CD4-positive, alpha-beta T cell (primary cell): Measurements from ENCODE around the gene TAS2R42. TPM values are rescaled to one million over a fixed set of nuclear protein-coding genes. Genes with fewer than 3 reads are reported as not detected.

Experiments used
- ATAC-seq: fragments of 200-7000 bp; cut with Tn5 transposase; one replicate; pipeline ENCODE4 v1.10.0; 2022; ENCODE audit warnings: mild to moderate bottlenecking; ENCODE audit not compliant: poor library complexity
- CTCF ChIA-PET: fragments of 350-600 bp; sonication (Branson Sonifier 250); formaldehyde crosslinking; loops from one replicate; lab custom pipeline; 2021; ENCODE audit warnings: antibody characterized with exemption, inconsistent platforms; lab: Charles Lee
- POLR2A ChIA-PET: fragments of 350-600 bp; sonication (Branson Sonifier 250); formaldehyde crosslinking; loops from one replicate; lab custom pipeline; 2021; ENCODE audit warnings: antibody characterized with exemption, inconsistent platforms; lab: Charles Lee
- DNase-seq, 14 experiments: peaks; one replicate each; pipeline ENCODE4 v3.0.0-alpha.2; 2013 to 2020; ENCODE audit warnings: mixed read lengths in 2 of 14
- H3K27ac ChIP-seq, 2 donors: one replicate each; pipeline versions ENCODE4 v1.5.1 to v1.7.0; 2013; ENCODE audit warnings: low read length in 2 of 2, low read depth in 1 of 2, mild to moderate bottlenecking in 1 of 2
- H3K27me3 ChIP-seq, 2 experiments: 1 replicate in 1 of 2; 2 replicates in 1 of 2; pipeline versions ENCODE4 v1.6.1 to v1.7.0; 2013; ENCODE audit warnings: low read length in 2 of 2, control low read depth in 1 of 2, mild to moderate bottlenecking in 1 of 2, moderate library complexity in 1 of 2; ENCODE audit not compliant: insufficient read depth in 2 of 2, control insufficient read depth in 1 of 2
- H3K36me3 ChIP-seq: one replicate; pipeline ENCODE4 v1.6.1; 2013; ENCODE audit warnings: low read length, control low read depth; ENCODE audit not compliant: insufficient read depth
- H3K4me1 ChIP-seq: one replicate; pipeline ENCODE4 v1.6.1; 2013; ENCODE audit warnings: low read length, control low read depth; ENCODE audit not compliant: insufficient read depth
- H3K4me3 ChIP-seq: one replicate; pipeline ENCODE4 v1.5.1; 2013; ENCODE audit warnings: mild to moderate bottlenecking, low read length, moderate library complexity
- H3K9me3 ChIP-seq, 2 experiments: 1 replicate in 1 of 2; 2 replicates in 1 of 2; pipeline versions ENCODE4 v1.6.1 to v1.7.0; 2013; ENCODE audit warnings: low read length in 2 of 2, mild to moderate bottlenecking in 2 of 2, control low read depth in 1 of 2, moderate library complexity in 1 of 2; ENCODE audit not compliant: control insufficient read depth in 1 of 2, insufficient read depth in 1 of 2
- H3K27ac Mint-ChIP-seq: one replicate; pipeline ENCODE4 v1.8.0; 2020; ENCODE audit warnings: mixed read lengths
- H3K27me3 Mint-ChIP-seq: one replicate; pipeline ENCODE4 v1.8.0; 2021; ENCODE audit warnings: mixed read lengths
- H3K36me3 Mint-ChIP-seq: one replicate; pipeline ENCODE4 v1.8.0; 2021; ENCODE audit warnings: low read depth, mixed read lengths
- H3K4me1 Mint-ChIP-seq: one replicate; pipeline ENCODE4 v1.8.0; 2021; ENCODE audit warnings: low read depth, mixed read lengths
- H3K4me3 Mint-ChIP-seq: one replicate; pipeline ENCODE4 v1.8.0; 2020; ENCODE audit warnings: mild to moderate bottlenecking, mixed read lengths
- H3K9me3 Mint-ChIP-seq: one replicate; pipeline ENCODE4 v1.8.0; 2020; ENCODE audit warnings: mixed read lengths
- intact Hi-C, 2 experiments: fragments of 100-400 bp; cut with DNase I in 1 of 2; cut with micrococcal nuclease in 1 of 2; formaldehyde crosslinking; loops; one replicate each; pipeline versions ENCODE4 v1.15.1 to v1.9.0; 2023 to 2025; cut with DNase I, micrococcal nuclease
- total RNA-seq, 174 experiments: library from RNA in 2 of 174; stranded (reverse) in 2 of 174; gene quantifications; one replicate each; pipeline ENCODE4 v1.2.3 and lab custom pipeline; 2021 to 2026
- TF ChIP-seq, protein P1 (sequence below): fragments of 200-600 bp; IDR thresholded peaks from one replicate; pipeline ENCODE4 v1.8.0; 2022; ENCODE audit warnings: antibody characterized with exemption, mild to moderate bottlenecking

Gene TAS2R42
- total RNA-seq, 2 experiments from 2014 or later: not detected

DNA sequence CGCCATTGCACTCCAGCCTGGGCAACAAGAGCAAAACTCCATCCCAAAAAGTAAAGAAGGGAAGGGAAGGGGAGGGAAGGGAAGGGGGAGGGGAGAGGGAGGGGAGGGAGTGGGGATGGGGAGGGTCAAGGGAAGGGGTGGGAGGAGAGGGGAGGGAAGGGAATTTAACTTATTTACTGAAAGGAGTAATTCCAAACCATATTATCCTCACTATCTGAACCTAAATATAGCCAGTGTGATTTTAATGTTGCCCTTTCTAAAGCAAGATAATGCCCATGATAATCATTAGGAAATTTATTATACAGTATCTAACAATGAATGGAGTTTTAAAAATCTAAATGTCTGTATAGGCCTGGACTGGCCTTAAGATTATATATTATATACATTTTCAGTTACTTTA, 8.5 kb downstream of the TAS2R42 start:
- POLR2A ChIA-PET: no interaction called here
- Histone ChIP-seq H3K27me3 (no peaks in the 10 kb centered on the region), H3K27ac (no peak overlapping the region), H3K9me3 (no peaks in the 10 kb centered on the region), H3K36me3 (no peaks in the 10 kb centered on the region), H3K4me3 (no peak overlapping the region), H3K4me1 (no peaks in the 10 kb centered on the region)
- Mint-ChIP-seq H3K27ac (no peak overlapping the region), H3K9me3 (no peaks in the 10 kb centered on the region), H3K36me3 (peaks cover 29% of the 10 kb centered on the region), H3K4me3 (no peak overlapping the region), H3K27me3 (no peaks in the 10 kb centered on the region), H3K4me1 (peaks cover 18% of the 10 kb centered on the region)
- DNase-seq (no peak), ATAC-seq (no peak)
- TF ChIP-seq, protein P1, sequence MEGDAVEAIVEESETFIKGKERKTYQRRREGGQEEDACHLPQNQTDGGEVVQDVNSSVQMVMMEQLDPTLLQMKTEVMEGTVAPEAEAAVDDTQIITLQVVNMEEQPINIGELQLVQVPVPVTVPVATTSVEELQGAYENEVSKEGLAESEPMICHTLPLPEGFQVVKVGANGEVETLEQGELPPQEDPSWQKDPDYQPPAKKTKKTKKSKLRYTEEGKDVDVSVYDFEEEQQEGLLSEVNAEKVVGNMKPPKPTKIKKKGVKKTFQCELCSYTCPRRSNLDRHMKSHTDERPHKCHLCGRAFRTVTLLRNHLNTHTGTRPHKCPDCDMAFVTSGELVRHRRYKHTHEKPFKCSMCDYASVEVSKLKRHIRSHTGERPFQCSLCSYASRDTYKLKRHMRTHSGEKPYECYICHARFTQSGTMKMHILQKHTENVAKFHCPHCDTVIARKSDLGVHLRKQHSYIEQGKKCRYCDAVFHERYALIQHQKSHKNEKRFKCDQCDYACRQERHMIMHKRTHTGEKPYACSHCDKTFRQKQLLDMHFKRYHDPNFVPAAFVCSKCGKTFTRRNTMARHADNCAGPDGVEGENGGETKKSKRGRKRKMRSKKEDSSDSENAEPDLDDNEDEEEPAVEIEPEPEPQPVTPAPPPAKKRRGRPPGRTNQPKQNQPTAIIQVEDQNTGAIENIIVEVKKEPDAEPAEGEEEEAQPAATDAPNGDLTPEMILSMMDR: no peak
- intact Hi-C loops: loop anchor here in 1 of 2 experiments (5.0 to 10.0 kb wide), 2 partner anchors 816 to 1827 kb away; partner anchors contain the start of gene HEBP1
- CTCF ChIA-PET: no interaction called here

DNA sequence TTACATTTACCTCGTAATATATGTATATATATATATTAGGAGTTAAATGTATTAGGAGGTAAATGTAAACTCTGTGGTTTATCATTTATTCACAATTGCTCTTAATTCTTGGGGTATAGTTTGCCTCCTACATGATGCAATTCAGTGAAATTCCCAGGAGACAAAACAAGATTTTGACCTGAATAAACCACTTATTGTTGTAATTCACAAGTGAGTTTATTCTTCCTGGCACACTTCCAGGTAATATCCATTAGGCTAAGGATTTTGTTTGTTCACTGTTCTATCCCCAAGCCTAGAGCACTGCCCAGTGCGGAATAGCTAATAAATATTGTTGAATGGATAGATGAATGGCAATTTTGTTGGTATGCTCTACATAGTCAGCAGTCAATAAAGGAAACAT, 12.7 kb downstream of the TAS2R42 start:
- ChIA-PET CTCF (no interaction called here), POLR2A (no interaction called here)
- Mint-ChIP-seq H3K4me3 (no peak overlapping the region), H3K27me3 (no peaks in the 10 kb centered on the region), H3K4me1 (peaks cover 57% of the 10 kb centered on the region), H3K36me3 (peaks cover 63% of the 10 kb centered on the region), H3K9me3 (no peaks in the 10 kb centered on the region), H3K27ac (no peak overlapping the region)
- H3K9me3 ChIP-seq: no peaks in the 10 kb centered on the region
- DNase-seq: no peak
- intact Hi-C loops: loop anchor here (5.0 to 10.0 kb wide), 4 partner anchors 217 to 1831 kb away; partner anchors contain the start of genes GABARAPL1 (in 1 of the 2) and HEBP1 (in 1 of the 2)
- H3K27me3 ChIP-seq: no peaks in the 10 kb centered on the region
- H3K4me1 ChIP-seq: peaks cover 17% of the 10 kb centered on the region
- H3K4me3 ChIP-seq: no peak overlapping the region
- no peak overlapping the region for H3K27ac ChIP-seq
- ATAC-seq: no peak
- TF ChIP-seq, protein P1: no peak
- peaks cover 3% of the 10 kb centered on the region for H3K36me3 ChIP-seq

DNA sequence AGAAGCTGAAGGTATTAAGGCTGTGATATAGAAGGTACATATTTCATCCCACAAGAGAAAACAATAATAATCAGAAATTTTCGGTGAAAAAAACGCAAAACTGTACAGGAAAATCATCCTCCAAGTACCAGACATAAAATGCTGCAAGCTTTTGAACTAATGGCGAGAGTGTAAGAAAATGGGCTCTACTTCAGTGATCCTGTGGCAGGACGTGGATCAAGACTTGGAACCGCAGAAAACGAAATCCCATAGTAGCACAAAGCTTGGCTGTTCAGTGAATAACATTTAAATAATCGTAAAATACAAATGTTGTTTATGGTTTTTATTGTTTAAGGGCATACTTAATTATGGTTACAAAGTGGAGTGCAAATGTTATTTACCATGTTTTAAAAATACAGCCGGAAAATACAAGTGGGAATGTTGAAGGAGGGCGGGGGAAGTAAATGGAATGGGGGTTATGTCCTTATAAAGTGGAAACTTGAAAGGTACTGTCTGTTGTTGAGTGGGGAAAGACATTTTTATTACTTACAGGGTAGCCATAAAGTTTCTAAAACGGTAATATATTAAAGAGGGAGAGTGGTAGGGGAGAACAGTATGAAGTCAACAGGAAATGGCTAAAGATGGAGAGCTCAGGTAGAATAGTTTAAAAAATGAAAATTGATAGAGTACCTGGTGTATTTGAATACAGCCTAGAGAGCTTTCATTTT, 14.6 kb downstream of the TAS2R42 start:
- Mint-ChIP-seq H3K4me1 (peaks cover 72% of the 10 kb centered on the region), H3K9me3 (no peaks in the 10 kb centered on the region), H3K4me3 (peak overlapping the region; percentile 99), H3K27me3 (no peaks in the 10 kb centered on the region), H3K27ac (peak overlapping the region; percentile 96), H3K36me3 (peaks cover 78% of the 10 kb centered on the region)
- H3K4me1 ChIP-seq: peaks cover 17% of the 10 kb centered on the region
- CTCF ChIA-PET: no interaction called here
- intact Hi-C loops: loop anchor here (5.0 to 10.0 kb wide), 4 partner anchors 215 to 1833 kb away; partner anchors contain the start of genes GABARAPL1 (in 1 of the 2) and HEBP1 (in 1 of the 2)
- peak overlapping the region in 1 of 2 donors; percentile 79 for H3K27ac ChIP-seq
- POLR2A ChIA-PET: interaction anchor here (1.0 to 2.9 kb wide), 16 partner anchors 9 to 1542 kb away, joined by 3 to 43 read pairs (median 8); partner anchors contain the start of genes BORCS5 and MAGOHB
- DNase-seq (peak in 2 of 14 experiments; percentile 13), ATAC-seq (no peak)
- peaks cover 3% of the 10 kb centered on the region for H3K36me3 ChIP-seq
- no peaks in the 10 kb centered on the region for H3K27me3 ChIP-seq
- H3K4me3 ChIP-seq: peak overlapping the region; percentile 71
- TF ChIP-seq, protein P1: no peak
- H3K9me3 ChIP-seq: no peaks in the 10 kb centered on the region
